AG09319 (cell line): Measurements from ENCODE around the gene OSBPL1A.
A peak's percentile ranks its signal among the peaks of the same experiment; 100 is the strongest.

Source experiments
- DNase-seq: peaks from one replicate; pipeline ENCODE4 v3.0.0-alpha.2; 2010; ENCODE audit warnings: low read depth; ENCODE audit errors: extremely low read depth
- TF ChIP-seq, protein P1 (sequence below): IDR thresholded peaks from 2 replicates; pipeline ENCODE4 v1.5.1; 2011; ENCODE audit warnings: low read depth, mild to moderate bottlenecking, inconsistent platforms, low read length, moderate library complexity

The OSBPL1A gene

DNA sequence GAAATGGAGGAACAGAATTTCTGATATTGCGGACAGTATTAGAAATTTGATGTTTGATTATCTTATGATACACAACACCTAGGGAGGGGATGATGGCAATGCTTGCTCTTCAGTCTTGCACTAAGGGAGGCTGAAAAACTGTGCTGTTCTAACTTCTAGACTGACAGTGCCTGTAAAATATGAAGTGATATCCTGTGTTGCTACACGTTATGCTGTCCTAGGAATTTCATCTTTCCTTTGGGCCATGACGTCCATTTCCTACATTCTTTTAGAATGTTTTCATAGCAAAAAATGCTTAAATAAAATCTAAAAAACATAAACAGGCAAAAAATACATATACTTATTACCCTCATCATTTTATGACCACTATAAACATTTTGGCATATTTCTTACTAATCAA, 55.3 kb downstream of the OSBPL1A start:
- no peak for DNase-seq
- TF ChIP-seq, protein P1, sequence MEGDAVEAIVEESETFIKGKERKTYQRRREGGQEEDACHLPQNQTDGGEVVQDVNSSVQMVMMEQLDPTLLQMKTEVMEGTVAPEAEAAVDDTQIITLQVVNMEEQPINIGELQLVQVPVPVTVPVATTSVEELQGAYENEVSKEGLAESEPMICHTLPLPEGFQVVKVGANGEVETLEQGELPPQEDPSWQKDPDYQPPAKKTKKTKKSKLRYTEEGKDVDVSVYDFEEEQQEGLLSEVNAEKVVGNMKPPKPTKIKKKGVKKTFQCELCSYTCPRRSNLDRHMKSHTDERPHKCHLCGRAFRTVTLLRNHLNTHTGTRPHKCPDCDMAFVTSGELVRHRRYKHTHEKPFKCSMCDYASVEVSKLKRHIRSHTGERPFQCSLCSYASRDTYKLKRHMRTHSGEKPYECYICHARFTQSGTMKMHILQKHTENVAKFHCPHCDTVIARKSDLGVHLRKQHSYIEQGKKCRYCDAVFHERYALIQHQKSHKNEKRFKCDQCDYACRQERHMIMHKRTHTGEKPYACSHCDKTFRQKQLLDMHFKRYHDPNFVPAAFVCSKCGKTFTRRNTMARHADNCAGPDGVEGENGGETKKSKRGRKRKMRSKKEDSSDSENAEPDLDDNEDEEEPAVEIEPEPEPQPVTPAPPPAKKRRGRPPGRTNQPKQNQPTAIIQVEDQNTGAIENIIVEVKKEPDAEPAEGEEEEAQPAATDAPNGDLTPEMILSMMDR, result no peak

DNA sequence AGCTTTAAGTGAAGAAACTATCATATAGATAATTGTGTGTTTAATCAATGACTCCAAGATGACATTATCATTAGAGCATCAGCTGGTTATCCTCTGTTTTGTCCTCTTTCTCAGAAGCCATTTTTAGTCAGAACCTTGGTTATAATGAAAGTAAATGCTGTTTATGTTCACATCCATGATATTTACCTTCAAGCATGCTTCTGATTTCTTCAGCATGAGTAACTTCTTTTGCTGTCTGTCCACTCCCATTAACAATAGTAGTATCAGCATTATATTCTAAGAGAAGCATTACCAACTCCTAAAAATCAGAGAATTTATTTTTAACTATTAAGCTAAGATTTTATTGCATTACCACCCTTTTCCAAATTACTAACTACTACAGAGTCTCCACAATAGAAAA, 56.3 kb downstream of the OSBPL1A start:
- no peak for DNase-seq
- TF ChIP-seq, protein P1, result no peak

DNA sequence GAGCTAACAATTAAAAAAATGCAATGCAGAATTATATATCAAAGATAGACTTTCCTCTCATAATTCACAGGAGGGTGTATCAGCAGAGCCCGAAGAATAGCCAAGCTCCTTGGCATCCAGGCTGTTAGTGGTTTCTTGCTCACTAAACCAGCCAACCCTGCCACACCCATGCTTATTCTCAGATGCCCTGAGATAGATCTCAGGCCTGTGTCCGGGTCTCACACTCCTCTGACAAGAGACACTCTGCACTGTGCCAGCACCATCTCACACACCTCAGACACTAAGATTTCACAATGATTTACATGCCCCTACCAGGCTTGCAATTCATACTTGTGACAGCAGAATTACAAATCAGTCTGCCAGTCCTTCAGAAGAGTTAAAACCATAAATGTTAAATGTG, 64.5 kb downstream of the OSBPL1A start:
- TF ChIP-seq, protein P1, result no peak
- no peak for DNase-seq

DNA sequence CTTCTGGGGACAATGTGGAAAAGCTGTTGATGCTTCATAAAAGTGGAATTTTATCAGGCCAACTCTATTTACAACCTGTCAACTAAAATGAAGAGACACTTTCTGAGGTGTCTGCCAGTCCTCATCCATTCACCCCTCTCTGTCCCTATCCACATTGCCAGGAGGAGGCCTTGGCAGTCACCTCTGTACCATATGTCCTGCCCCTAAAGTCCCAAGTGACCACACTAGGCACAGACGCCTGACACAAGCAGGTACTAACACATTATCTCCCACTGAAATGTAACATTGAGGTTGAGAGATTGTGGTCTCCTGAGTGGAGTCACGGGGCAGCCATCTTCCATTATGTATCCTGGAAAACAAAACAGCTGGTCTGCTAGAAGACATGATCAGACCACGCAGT, 71.4 kb downstream of the OSBPL1A start:
- TF ChIP-seq, protein P1, result no peak
- no peak for DNase-seq

DNA sequence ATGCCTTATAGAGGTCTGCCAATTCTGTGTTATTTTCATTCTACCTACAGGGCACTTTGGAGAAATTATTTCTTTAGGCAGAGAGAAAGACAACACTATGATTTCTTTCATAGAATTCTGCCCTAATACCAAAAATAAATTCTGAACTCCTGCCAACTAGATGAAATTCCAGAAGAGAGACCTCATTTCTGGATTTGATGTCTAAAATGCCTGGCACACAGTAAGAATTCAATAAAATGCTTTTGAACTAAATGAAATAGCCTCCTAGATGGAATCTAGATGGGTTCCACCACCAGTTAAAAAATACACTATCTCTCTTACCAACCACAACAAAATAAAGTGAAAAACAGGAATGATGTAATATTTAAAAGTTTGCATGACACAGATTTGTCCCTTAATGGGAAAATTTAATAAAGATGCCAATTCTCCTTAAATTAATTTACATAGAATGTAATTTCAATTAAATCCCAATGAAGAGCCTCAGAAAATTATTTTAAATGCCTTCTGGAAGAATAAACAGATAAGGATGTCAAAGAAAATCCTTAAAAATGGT, 75.0 kb downstream of the OSBPL1A start:
- peak; percentile 2 for DNase-seq

GRCh38 chr18:24321071-24321470, 76.6 kb downstream of the OSBPL1A start:
- TF ChIP-seq, protein P1, result no peak
- no peak for DNase-seq

More for the DNA sequence above, 75.0 kb downstream of the OSBPL1A start:
- TF ChIP-seq, protein P1, result no peak

GRCh38 chr18:24319757-24320156, 77.9 kb downstream of the OSBPL1A start:
- TF ChIP-seq, protein P1, result no peak
- DNase-seq, result no peak
